GM12878 (cell line): Measurements from ENCODE around the gene ARL15. TPM values are rescaled to one million over a fixed set of nuclear protein-coding genes. Genes with fewer than 3 reads are reported as not detected.

Experiments
- ATAC-seq: fragments of 200-7000 bp; cut with Tn5 transposase; 3 replicates; pipeline ENCODE4 v1.9.1; 2020; ENCODE audit warnings: mild to moderate bottlenecking, moderate library complexity
- BruUV-seq: library from RNA; stranded (reverse); fragments of 400-500 nt; replicated peaks from 2 replicates; lab custom pipeline; 2021; lab: Mats Ljungman, UMichigan
- CTCF ChIA-PET: fragments of 300-600 bp; sonication (Branson Sonifier 250); formaldehyde crosslinking; extraction: SDS; loops from one replicate; lab custom pipeline; 2021; ENCODE audit warnings: inconsistent platforms; lab: Yijun Ruan, JAX
- POLR2A ChIA-PET: fragments of 350-600 bp; formaldehyde crosslinking; extraction: SDS; loops from one replicate; lab custom pipeline; 2021; ENCODE audit warnings: inconsistent platforms; lab: Charles Lee
- RAD21 ChIA-PET: fragments of 300-600 bp; sonication (Branson Sonifier 250); formaldehyde crosslinking; loops from one replicate; lab custom pipeline; 2023; ENCODE audit warnings: antibody characterized with exemption; ENCODE audit not compliant: unreplicated experiment; lab: Charles Lee
- SMC1A ChIA-PET: fragments of 300-600 bp; sonication (Branson Sonifier 250); formaldehyde crosslinking; loops from one replicate; lab custom pipeline; 2023; ENCODE audit not compliant: unreplicated experiment, uncharacterized antibody; lab: Charles Lee
- DNase-seq: peaks from one replicate; pipeline ENCODE4 v3.0.0-alpha.2; 2011; ENCODE audit warnings: low read depth, low spot score
- FAIRE-seq: peaks from 3 replicates; lab custom pipeline; 2011; peaks lifted over from hg19 to GRCh38; lab: Jason Lieb, UNC
- H2AFZ ChIP-seq: 2 replicates; pipeline ENCODE4 v1.6.0; 2011; ENCODE audit warnings: low read depth, low read length, control low read depth; ENCODE audit not compliant: control insufficient read depth
- H3K27ac ChIP-seq: 2 replicates; pipeline ENCODE4 v1.5.1; 2011; ENCODE audit warnings: control low read depth; ENCODE audit not compliant: control insufficient read depth, insufficient read depth
- H3K27me3 ChIP-seq, 2 experiments: replicated peaks in 1 of 2; 2 replicates each; pipeline versions ENCODE4 v1.6.0 to v1.6.1; 2011; ENCODE audit warnings: low read length in 1 of 2; ENCODE audit not compliant: control insufficient read depth in 2 of 2, insufficient read depth in 2 of 2
- H3K36me3 ChIP-seq, 2 experiments: 2 replicates each; pipeline ENCODE4 v1.5.1; 2011; ENCODE audit warnings: low read length in 1 of 2; ENCODE audit not compliant: control insufficient read depth in 2 of 2, insufficient read depth in 2 of 2
- H3K4me1 ChIP-seq: 2 replicates; pipeline ENCODE4 v1.6.1; 2011; ENCODE audit warnings: mild to moderate bottlenecking, low read length, moderate library complexity, mixed read lengths; ENCODE audit not compliant: control insufficient read depth, insufficient read depth
- H3K4me2 ChIP-seq: 2 replicates; pipeline ENCODE4 v1.6.0; 2011; ENCODE audit warnings: control low read depth; ENCODE audit not compliant: control insufficient read depth, insufficient read depth
- H3K4me3 ChIP-seq: fragments of 200-600 bp; sonication (generic); 2 replicates; pipeline ENCODE4 v1.5.1; 2016
- H3K79me2 ChIP-seq: 2 replicates; pipeline ENCODE4 v1.6.0; 2011; ENCODE audit warnings: low read length; ENCODE audit not compliant: control insufficient read depth, insufficient read depth
- H3K9ac ChIP-seq: 2 replicates; pipeline ENCODE4 v1.8.0; 2011; ENCODE audit warnings: low read length, control low read depth, mixed read lengths; ENCODE audit not compliant: control insufficient read depth, insufficient read depth
- H3K9me3 ChIP-seq: replicated peaks from 3 replicates; pipeline ENCODE4 v1.5.1; 2011; ENCODE audit warnings: mild to moderate bottlenecking, low read length; ENCODE audit not compliant: control insufficient read depth, insufficient read depth
- H4K20me1 ChIP-seq: 2 replicates; pipeline ENCODE4 v1.6.0; 2011; ENCODE audit not compliant: control insufficient read depth, insufficient read depth
- BCLAF1 ChIP-seq: fragments of 450-650 bp; IDR thresholded peaks from 2 replicates; pipeline ENCODE4 v1.6.1; 2017; ENCODE audit warnings: antibody characterized with exemption, mild to moderate bottlenecking, moderate library complexity
- CHD1 ChIP-seq: IDR thresholded peaks from 2 replicates; pipeline ENCODE4 v1.6.1; 2012; ENCODE audit warnings: low read depth, low read length, improper control_type of control experiment
- CHD4 ChIP-seq: fragments of 200-600 bp; sonication (generic); IDR thresholded peaks from 2 replicates; pipeline ENCODE4 v1.6.1; 2016; ENCODE audit warnings: mild to moderate bottlenecking
- HDAC6 ChIP-seq: fragments of 200-600 bp; sonication (generic); IDR thresholded peaks from one replicate; pipeline ENCODE4 v1.8.0; 2017; ENCODE audit warnings: antibody characterized with exemption; ENCODE audit not compliant: unreplicated experiment
- HSF1 ChIP-seq: fragments of 150-350 bp; IDR thresholded peaks from 2 replicates; pipeline ENCODE4 v1.6.1; 2014; ENCODE audit warnings: mild to moderate bottlenecking, low read depth, low read length
- IKZF2 ChIP-seq, 2 experiments: fragments of 450-650 bp; IDR thresholded peaks; 2 replicates each; pipeline ENCODE4 v1.6.1; 2017; ENCODE audit warnings: mild to moderate bottlenecking in 2 of 2, moderate library complexity in 2 of 2
- MTA2 ChIP-seq: fragments of 450-650 bp; IDR thresholded peaks from 2 replicates; pipeline ENCODE4 v1.6.1; 2016; ENCODE audit warnings: low read depth, mild to moderate bottlenecking, moderate library complexity
- RUNX3 ChIP-seq: IDR thresholded peaks from 2 replicates; pipeline ENCODE4 v1.6.1; 2012; ENCODE audit warnings: low read length, inconsistent platforms
- SUZ12 ChIP-seq: fragments of 200-600 bp; sonication (generic); IDR thresholded peaks from one replicate; pipeline ENCODE4 v1.6.1; 2018; ENCODE audit warnings: antibody characterized with exemption, mild to moderate bottlenecking; ENCODE audit not compliant: unreplicated experiment
- WGBS: methylation state at CpG from one replicate; pipeline ENCODE4 v1.1.6; 2016; ENCODE audit warnings: low lambda C conversion rate; ENCODE audit not compliant: insufficient replicate concordance, insufficient coverage; ENCODE audit errors: missing lambda C conversion rate; 5-methylcytosine and 5-hydroxymethylcytosine counted together
- in situ Hi-C: fragments of 300-500 bp; cut with MboI; formaldehyde crosslinking; loops from 9 replicates; pipeline ENCODE4 v1.14.3; 2018; ENCODE audit warnings: mixed read lengths
- intact Hi-C: fragments of 100-400 bp; cut with micrococcal nuclease; formaldehyde crosslinking; loops from one replicate; pipeline ENCODE4 v1.14.2; 2022; ENCODE audit not compliant: unreplicated experiment
- polyA plus RNA-seq, 11 experiments: library from polyadenylated mRNA; depleted of rRNA in 4 of 11; unstranded in 6 of 11; stranded (reverse) in 5 of 11; fragments of >200 nt; fragmentation: Nextera tagmentation in 4 of 11; fragmentation: Illumina TruSeq in 1 of 11; extraction: Ambion mirVana in 4 of 11; extraction: Trizol in 1 of 11; gene quantifications; 1 replicate in 1 of 11; 2 replicates in 10 of 11; pipeline versions ENCODE4 v1.2.1 to v1.2.3, GENCODE V29; 2011 to 2016; ENCODE audit warnings: inconsistent platforms in 2 of 11, missing spikeins in 2 of 11, low read depth in 1 of 11
- total RNA-seq, 4 experiments: library from RNA; depleted of rRNA in 3 of 4; stranded (reverse); fragments of >200 nt in 3 of 4; fragmentation: Illumina TruSeq in 1 of 4; extraction: Trizol in 1 of 4; gene quantifications; 2 replicates each; pipeline versions ENCODE4 v1.2.1 to v1.2.3, GENCODE V29; 2013 to 2021

ARL15 gene
- total and polyA plus RNA-seq, 10 of the 15 experiments (the other 5 are each of a cell fraction or from before 2014, with no cell fraction given) = 3.6 to 11.0 (median 7.7) TPM

GRCh38 chr5:53969176-53969730, 341.1 kb downstream of the ARL15 start:
- H4K20me1 ChIP-seq = no peaks in the 10 kb centered on the region
- no peak overlapping the region for H2AFZ ChIP-seq
- no peak overlapping the region for H3K9ac ChIP-seq
- no peaks in the 10 kb centered on the region for H3K27me3 ChIP-seq
- BruUV-seq = no TSS peak
- in situ Hi-C loops = no loop called here
- no peaks in the 10 kb centered on the region for H3K36me3 ChIP-seq
- TF ChIP-seq CHD4 (no peak), RUNX3 (no peak), BCLAF1 (no peak), IKZF2 (IDR thresholded peaks at IDR 0.05) (no peak), MTA2 (no peak), HSF1 (no peak), HDAC6 (no peak), SUZ12 (no peak), CHD1 (no peak)
- H3K9me3 ChIP-seq = no peaks in the 10 kb centered on the region
- H3K4me3 ChIP-seq = no peak overlapping the region
- no peak for DNase-seq
- no peak overlapping the region for H3K27ac ChIP-seq
- 23% methylated on average over 2 of the region's 2 CpGs for WGBS
- no peaks in the 10 kb centered on the region for H3K79me2 ChIP-seq
- no peak for FAIRE-seq
- CTCF ChIA-PET = no interaction called here
- SMC1A ChIA-PET = no interaction called here
- H3K4me2 ChIP-seq = no peak overlapping the region
- RAD21 ChIA-PET = no interaction called here
- POLR2A ChIA-PET = no interaction called here
- intact Hi-C loops = no loop called here
- H3K4me1 ChIP-seq = no peaks in the 10 kb centered on the region
- ATAC-seq = no peak
